HG02970 (cell line): ENCODE data around the gene BRMS1.

Source experiments
- ATAC-seq: cut with Tn5 transposase; IDR thresholded peaks from one replicate; pipeline ENCODE4 v1.9.1; 2021; ENCODE audit warnings: mild to moderate bottlenecking, moderate library complexity, moderate number of reproducible peaks; ENCODE audit not compliant: unreplicated experiment, low FRiP score

BRMS1 gene

DNA sequence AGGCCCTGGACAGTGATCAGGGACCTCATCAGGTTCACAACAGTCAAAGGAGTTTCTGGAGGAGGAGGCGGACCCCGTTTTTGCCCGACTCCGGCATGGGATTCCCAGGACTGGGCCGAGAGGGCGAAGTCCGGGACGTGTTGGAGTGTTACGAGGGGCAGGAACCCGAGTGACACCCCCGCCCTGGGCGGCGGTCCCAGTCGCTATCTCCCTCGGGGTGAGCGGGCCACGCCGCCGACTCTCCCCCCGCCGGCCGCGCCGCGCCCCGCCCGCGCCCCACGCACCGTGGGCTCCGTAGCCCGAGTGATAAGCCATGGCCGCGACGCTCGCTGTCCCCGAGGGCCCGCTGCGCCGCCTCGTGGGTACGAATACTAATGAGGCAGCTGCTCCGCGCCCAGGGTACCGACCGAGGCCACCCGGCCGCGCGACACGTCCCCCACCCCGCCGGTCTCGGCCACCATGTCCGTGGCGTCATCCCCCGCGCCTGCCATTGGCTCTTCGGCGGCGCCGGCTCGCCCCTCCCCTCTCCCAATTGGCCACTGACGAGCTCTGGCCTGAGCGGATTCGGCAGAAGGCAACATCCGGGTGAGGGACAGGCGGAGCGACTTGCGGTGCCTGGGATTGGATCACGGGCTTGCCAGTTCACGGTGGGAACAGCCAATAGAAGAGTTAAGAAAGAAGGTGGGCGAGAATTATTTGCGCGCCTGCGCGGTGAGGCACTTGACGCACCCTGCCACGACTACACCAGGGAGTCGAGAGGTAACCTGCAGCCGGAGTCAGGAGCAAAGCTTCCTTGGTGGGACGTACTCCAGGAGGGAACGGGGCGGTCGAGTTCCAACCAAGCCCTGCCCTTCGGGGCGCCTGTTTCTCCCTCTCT, 56.0 kb downstream of the BRMS1 start, which contains the start of gene YIF1A:
YIF1A (minus strand) TSS at position 473 of the 877 bp plus-strand sequence; CDS start at position 315, 158 bp downstream.
- peak; percentile 91 for ATAC-seq

DNA sequence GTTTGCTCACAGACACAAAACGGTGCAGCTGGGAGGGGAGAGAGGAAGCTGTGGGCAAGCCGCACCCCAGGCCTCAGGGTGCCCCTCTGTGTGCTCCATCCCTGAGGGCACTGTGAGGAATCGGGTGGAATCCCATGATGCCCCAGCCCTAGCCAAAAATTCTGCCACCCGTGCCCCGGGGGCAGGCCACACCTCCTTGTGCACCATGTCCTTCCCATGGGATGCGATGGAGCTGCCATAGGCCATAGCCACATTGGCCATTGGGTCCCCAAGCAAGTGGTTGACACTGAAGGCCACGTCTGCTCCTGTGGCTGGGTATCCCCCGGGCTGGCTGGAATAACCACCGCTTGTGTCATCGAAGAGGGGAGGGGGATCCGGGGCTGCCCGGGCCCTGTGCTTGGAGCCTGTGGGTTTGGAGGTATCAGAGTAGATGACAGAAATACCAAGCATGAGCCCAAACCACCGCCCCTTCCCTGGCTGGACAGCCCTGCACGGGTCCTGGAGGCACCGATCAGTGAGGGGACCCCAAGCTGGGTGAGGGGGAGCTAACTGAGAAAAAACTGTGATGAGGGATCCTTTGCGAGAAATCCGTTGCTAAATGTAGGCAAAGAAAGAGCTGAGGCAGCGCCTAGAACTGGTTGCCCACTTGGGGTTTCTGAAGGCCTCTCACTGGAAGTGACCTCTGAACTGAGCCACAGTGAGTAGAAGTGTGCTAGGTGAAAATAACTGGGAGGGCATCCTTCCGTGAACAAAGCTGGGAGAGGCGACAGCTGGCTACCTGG, 56.8 kb downstream of the BRMS1 start:
- no peak for ATAC-seq
